ENCODE measurements around the gene VSIG10. TPM values are rescaled to one million over a fixed set of nuclear protein-coding genes. Genes with fewer than 3 reads are reported as not detected.

Gene VSIG10
- total RNA-seq, 1 experiment from 2014 or later = 97.4 TPM

DNA sequence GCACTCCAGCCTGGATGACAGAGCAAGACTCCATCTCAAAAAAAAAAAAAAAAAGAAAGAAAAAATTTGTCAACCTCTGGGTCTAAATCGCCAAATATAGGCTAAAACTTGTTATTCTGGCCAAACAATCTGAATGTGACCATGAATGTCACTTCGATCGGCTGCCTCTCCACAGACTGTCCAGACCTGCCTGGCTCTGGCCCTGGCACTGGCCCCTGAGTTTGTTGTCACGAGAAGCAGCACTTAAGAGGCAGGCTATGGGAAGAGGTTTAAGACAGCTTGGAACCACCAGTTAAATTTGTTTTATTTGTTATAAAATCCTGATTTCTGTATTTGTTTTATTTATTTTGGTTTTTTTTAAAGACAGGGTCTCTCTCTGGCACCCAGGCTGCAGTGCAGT, 57.4 kb downstream of the VSIG10 start:
- no peaks in the 10 kb centered on the region for H3K79me2 ChIP-seq (ENCODE audit: insufficient read depth, low read length)
- WGBS (ENCODE audit: extremely low coverage, insufficient read length, low lambda C conversion rate) = no CpG with 5 or more reads among the region's 4 CpGs

More for the DNA sequence above, 57.4 kb downstream of the VSIG10 start:
- DNase-seq = no peak
- no peak overlapping the region for H2BK5ac ChIP-seq (ENCODE audit: insufficient read length, low read length)
- no peaks in the 10 kb centered on the region for H3K4me1 Mint-ChIP-seq
- H3K27me3 Mint-ChIP-seq (ENCODE audit: low read depth) = no peaks in the 10 kb centered on the region
- H2AK5ac ChIP-seq (ENCODE audit: insufficient read length, low read length) = no peak overlapping the region
- no peak overlapping the region for H3K23ac ChIP-seq (ENCODE audit: insufficient read length, low read depth, low read length)
- H2BK120ac ChIP-seq (ENCODE audit: low read depth, low read length, poor library complexity, severe bottlenecking) = no peak overlapping the region
- no peak overlapping the region for H2AFZ ChIP-seq (ENCODE audit: low read length)
- H3K9me3 ChIP-seq (ENCODE audit: control insufficient read depth, low read depth, low read length) = no peaks in the 10 kb centered on the region
- no peak overlapping the region for H3K4me2 ChIP-seq (ENCODE audit: insufficient read depth, insufficient read length, low read length)
- H3K9me3 Mint-ChIP-seq = no peaks in the 10 kb centered on the region
- H3K4ac ChIP-seq (ENCODE audit: low read depth, low read length) = no peak overlapping the region
- H3K27ac Mint-ChIP-seq = peak overlapping the region in 1 of 3 experiments; percentile 61; a peak in 1 of 7 replicates
- no peak overlapping the region for H3K4me3 Mint-ChIP-seq
- TF ChIP-seq, protein P1, sequence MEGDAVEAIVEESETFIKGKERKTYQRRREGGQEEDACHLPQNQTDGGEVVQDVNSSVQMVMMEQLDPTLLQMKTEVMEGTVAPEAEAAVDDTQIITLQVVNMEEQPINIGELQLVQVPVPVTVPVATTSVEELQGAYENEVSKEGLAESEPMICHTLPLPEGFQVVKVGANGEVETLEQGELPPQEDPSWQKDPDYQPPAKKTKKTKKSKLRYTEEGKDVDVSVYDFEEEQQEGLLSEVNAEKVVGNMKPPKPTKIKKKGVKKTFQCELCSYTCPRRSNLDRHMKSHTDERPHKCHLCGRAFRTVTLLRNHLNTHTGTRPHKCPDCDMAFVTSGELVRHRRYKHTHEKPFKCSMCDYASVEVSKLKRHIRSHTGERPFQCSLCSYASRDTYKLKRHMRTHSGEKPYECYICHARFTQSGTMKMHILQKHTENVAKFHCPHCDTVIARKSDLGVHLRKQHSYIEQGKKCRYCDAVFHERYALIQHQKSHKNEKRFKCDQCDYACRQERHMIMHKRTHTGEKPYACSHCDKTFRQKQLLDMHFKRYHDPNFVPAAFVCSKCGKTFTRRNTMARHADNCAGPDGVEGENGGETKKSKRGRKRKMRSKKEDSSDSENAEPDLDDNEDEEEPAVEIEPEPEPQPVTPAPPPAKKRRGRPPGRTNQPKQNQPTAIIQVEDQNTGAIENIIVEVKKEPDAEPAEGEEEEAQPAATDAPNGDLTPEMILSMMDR (conservative IDR thresholded peaks at IDR 0.05) = no peak
- no peak overlapping the region for H3K14ac ChIP-seq (ENCODE audit: insufficient read depth, low read length)
- no peak overlapping the region for H3T11ph ChIP-seq (ENCODE audit: low read length)
- H4K91ac ChIP-seq (ENCODE audit: insufficient read length, low read depth, low read length) = no peak overlapping the region
- no peak overlapping the region for H3K9ac ChIP-seq (ENCODE audit: extremely low read depth, insufficient read length, low read length)
- no peaks in the 10 kb centered on the region for H3K23me2 ChIP-seq (ENCODE audit: insufficient read length, low read depth, low read length, poor library complexity, severe bottlenecking)
- no peak overlapping the region for H4K5ac ChIP-seq (ENCODE audit: insufficient read length, low read depth, low read length)
- no peak overlapping the region for H2BK20ac ChIP-seq (ENCODE audit: low read depth, low read length, poor library complexity, severe bottlenecking)
- H3K36me3 Mint-ChIP-seq (ENCODE audit: insufficient read depth in 1 of 3, low read depth in 3 of 3) = peaks cover 40 to 89% (median 68%) of the 10 kb centered on the region in 3 experiments
- H3K27me3 ChIP-seq (ENCODE audit: insufficient read depth, low read length) = no peaks in the 10 kb centered on the region
- no peak overlapping the region for H4K8ac ChIP-seq (replicated peaks; ENCODE audit: insufficient read length, low read depth, low read length)
- no peak overlapping the region for H3K18ac ChIP-seq (ENCODE audit: insufficient read length, low read depth, low read length)
- no peak overlapping the region for H2BK15ac ChIP-seq (ENCODE audit: low read depth, low read length)
- no peaks in the 10 kb centered on the region for H3K4me1 ChIP-seq (ENCODE audit: insufficient read depth, low read length)
- H3K27ac ChIP-seq (ENCODE audit: insufficient read length, low read depth, low read length) = no peak overlapping the region
- H3K79me1 ChIP-seq (ENCODE audit: insufficient read depth, low read depth, low read length, poor library complexity, severe bottlenecking) = no peaks in the 10 kb centered on the region
- no peaks in the 10 kb centered on the region for H4K20me1 ChIP-seq (ENCODE audit: control insufficient read depth, insufficient read depth, insufficient read length)
- H3K56ac ChIP-seq (ENCODE audit: insufficient read length, low read depth, low read length) = no peak overlapping the region
- no peak overlapping the region for H2BK12ac ChIP-seq (ENCODE audit: insufficient read length, low read depth, low read length)

Measured in H9 (cell line).